GM19438 (cell line): ENCODE data around the gene INS.

Experiments used
- ATAC-seq: cut with Tn5 transposase; IDR thresholded peaks from one replicate; pipeline ENCODE4 v1.9.1; 2021; ENCODE audit warnings: low read depth; ENCODE audit not compliant: unreplicated experiment

INS gene

GRCh38 chr11:2122907-2123627 is 37.9 kb downstream of the INS start:
- no peak for ATAC-seq

DNA sequence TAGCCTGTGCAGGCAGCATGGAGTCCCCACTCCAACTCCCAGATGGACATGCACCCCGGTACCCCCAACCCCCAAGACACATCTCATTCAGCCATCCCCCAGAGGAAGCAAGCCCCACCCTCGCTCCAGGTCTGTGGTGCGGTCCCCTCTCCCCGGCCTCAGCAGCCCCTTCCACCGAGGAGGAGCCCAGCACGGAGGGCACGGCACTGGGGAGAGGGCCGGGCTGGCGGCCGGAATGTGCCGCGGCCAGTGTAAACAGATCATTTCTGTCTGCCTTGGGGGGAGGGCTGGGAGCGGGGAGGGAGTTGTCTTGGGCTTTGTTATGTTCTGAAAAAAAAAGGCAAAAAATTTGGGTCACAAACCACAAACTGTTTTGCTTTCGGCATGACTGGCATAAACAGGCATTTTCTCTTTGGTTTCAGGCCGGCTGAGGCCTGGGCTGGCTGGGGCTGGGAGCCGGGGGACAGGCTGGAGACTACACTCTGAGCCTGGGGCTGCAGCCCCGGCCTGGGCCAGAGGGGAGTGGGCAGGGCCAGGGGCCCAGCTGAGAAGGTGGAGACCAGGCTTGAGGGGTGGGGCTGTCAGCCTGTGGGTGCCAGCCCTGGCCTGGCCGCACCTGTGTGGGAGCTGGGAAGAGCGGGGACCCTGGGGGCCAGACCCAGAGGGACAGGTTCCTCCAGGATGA is 38.6 kb downstream of the INS start:
- no peak for ATAC-seq

DNA sequence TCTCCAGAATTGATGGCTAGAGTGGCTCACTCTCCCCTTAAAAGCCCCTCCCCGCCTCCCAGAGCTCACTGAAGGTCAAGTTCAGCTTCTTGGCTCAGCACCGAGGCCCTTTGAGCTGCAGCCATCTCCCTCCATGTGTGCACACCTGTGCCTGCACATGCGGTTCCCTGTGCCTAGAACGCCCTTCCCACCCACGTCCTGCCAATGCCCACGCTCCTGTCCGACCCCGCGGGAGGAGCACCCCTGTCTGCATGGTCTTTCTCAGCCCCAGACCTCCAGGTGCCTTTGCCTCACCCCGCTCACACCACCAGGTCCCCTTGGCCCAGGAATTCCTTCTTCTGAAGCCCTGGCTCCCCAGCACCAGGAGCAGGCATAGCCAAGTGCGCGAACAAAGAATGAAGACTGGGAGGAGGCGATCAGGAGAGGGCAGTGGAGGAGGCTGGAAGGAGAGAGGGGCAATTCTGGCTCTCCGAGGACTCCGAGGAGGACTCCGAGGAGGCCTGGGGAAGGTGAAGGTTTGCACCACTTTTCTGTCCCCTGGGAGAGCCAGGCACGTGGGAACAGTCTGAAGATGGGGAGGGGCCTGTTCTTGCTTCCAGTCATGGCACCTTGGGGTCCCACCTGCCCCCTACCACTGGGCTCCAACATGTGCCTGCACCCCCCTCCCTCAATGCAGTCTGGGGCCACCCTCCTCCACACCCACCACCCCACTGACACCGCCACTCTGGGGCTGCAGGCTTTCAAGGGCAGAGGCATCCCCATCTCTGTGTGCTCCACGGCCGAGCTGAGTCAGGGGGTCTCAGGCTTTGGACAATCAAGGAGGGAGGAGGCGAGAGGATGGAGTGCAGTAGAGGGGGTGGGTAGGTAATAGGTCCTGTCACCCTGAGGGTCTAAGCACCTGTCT is 39.5 kb downstream of the INS start:
- no peak for ATAC-seq

DNA sequence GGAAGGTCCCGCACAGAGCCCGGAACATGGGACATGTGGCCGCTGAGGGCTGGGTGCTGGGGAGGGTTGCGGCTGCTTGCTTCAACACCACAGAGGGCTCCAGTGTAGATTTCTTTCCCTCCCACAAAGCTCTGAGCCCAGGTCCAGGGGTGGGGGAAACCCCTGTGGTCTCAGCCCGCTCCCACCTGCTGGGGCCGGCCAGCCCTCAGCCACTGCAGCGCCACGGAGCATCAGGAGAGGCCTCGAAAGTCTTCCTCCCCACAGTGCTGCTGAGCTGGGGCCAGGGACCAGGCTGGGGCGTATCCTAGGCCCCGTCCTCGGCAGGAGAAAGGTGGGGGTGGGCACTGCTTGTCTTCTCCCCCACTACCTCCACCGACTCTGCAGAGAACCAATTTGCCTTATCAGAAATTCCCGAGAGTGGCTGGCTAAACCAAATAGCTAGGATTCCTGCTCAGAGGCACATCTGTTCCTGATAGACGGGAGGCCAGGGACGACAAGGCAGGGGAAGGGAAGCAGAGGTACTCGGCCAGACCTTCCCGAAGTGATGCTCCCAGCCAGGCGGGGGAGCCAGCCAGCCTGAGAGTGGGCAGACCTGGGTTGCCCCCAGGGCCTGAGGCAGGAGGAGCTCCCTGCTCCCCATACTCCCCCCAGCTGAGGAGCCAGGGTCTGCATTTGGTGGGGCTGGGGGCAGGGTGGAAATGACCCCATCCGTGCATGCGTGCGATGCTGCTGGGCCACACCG is 40.5 kb downstream of the INS start:
- ATAC-seq: no peak

DNA sequence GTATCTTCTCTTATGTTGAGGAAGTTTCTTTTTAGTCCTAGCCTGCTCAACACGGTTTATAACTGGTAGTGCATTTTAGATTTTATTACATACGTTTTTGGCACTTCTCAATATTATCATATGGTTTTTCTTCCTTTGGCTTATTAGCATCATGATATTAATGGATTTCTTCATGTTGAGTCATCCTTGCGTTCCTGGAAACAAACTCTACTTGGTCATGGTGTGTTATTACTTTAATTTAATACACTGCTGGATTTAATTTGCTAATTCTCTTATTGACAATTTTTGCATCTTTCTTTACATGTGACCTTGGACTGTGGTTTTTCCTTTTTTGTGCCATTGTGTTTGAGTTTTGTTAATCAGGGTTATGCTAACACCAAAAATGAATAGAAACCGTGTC is 42.3 kb downstream of the INS start:
- no peak for ATAC-seq

DNA sequence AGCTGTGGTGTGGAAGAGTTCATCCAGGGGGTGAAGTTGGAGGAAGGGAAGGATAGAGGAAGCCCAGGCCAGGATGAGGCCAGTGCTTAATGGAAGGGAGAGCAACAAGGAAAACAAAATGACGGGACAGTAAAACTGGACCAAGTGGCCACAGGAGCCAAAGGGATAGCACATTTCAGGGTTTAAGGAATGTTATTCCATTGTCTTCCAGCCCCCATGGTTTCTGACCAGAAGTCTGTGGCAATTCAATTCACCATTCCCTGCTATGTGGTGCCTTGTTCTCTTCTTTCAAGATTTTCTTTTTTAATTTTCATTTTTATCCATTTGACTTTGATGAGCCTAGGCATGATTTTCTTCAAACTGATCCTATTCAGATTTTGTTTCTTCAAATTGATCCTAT is 44.3 kb downstream of the INS start:
- ATAC-seq: no peak

DNA sequence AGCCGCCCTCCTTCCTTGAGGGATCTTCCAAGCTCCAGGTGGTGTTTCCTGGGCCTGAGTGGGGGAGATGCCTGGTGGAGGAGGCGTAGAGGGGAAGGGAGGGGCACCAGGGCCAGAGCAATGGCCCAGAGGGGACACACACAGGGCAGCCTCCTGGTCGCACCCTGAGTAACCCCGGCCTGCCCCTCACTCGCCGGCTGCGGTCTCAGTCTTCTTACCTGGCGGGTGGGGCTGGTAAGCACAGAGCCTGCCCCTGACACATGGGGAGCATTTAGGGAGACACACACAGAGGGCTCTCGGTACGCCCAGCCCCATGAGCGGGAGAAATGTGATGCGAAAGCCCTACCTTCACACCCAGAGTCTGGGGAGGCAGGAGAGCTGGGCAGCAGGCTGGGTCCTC is 45.7 kb downstream of the INS start:
- ATAC-seq: no peak

GRCh38 chr11:2114430-2115241 is 46.4 kb downstream of the INS start:
- ATAC-seq: no peak

DNA sequence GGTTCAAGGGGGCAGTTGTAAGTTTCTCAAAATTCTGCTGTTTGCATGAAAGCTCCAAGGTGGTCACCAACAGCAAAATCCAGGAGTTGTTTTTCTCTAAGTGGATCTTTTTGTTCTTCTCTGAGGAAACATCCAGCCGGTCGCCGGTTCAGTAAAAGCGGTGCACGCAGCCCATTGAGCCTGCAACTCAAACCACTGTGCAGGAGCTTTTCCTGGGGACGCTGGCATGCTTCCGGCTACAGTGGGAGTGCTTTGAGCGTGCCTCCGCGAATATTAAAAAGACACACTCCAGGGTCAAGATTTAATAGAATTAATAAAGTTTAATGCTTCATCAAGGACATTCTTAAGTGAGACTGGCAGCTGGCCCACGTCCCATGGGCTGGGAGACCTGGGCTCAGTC is 47.2 kb downstream of the INS start:
- ATAC-seq: no peak

DNA sequence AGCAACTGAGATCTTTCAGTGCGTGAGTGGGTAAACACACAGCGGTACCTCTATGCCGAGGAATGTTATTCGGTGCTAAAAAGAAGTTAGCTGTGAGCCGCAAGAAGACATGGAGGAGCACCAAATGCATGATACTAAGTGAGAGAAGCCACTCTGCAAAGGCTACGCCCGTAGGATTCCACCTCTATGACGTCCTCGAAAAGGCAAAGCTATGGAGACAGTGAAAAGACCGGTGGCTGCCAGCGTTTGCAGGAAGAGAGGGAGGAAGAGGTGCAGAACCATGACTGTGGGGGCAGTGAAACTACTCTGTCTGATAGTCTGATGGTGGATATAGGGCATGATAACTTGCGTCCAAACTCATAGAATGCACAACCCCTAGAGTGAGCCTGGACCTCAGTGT is 50.5 kb downstream of the INS start:
- no peak for ATAC-seq
